Measurements from ENCODE around the gene KRT13.

KRT13 gene

GRCh38 chr17:41539979-41540701 is 34.7 kb upstream of the KRT13 start:
- H3K27me3 ChIP-seq (ENCODE audit: low read length) = no peaks in the 10 kb centered on the region
- no peak for TF ChIP-seq CTCF (IDR thresholded peaks at IDR 0.05; ENCODE audit: insufficient read depth, low read length, poor library complexity, severe bottlenecking)
- no peak for TF ChIP-seq EZH2phosphoT487 (conservative IDR thresholded peaks at IDR 0.05; ENCODE audit: low read length)
- no peak overlapping the region for H2AFZ ChIP-seq (ENCODE audit: low read depth, low read length, severe bottlenecking)
- H3K4me3 ChIP-seq (ENCODE audit: insufficient read depth, low read length, poor library complexity, severe bottlenecking) = no peak overlapping the region
- no peaks in the 10 kb centered on the region for H3K36me3 ChIP-seq (ENCODE audit: low read length)
- H3K9me2 ChIP-seq (replicated peaks; ENCODE audit: insufficient read depth, low read length) = no peaks in the 10 kb centered on the region
- H3F3A ChIP-seq (ENCODE audit: insufficient read depth) = no peaks in the 10 kb centered on the region
- H3K27ac ChIP-seq (ENCODE audit: low read depth, low read length) = no peak overlapping the region
- H3K4me2 ChIP-seq (ENCODE audit: low read depth, low read length, poor library complexity, severe bottlenecking) = no peak overlapping the region
- H4K20me1 ChIP-seq (ENCODE audit: low read depth, low read length) = no peaks in the 10 kb centered on the region
- no peaks in the 10 kb centered on the region for H3K9me3 ChIP-seq (ENCODE audit: insufficient read depth, low read length)
- H3K9ac ChIP-seq (ENCODE audit: low read length) = no peak overlapping the region
- H3K79me2 ChIP-seq (ENCODE audit: insufficient read depth, low read length) = no peaks in the 10 kb centered on the region

GRCh38 chr17:41539071-41539492 is 33.7 kb upstream of the KRT13 start:
- Histone ChIP-seq H3K9ac (ENCODE audit: low read length) (no peak overlapping the region), H4K20me1 (ENCODE audit: low read depth, low read length) (no peaks in the 10 kb centered on the region), H3K36me3 (ENCODE audit: low read length) (no peaks in the 10 kb centered on the region), H3K27me3 (ENCODE audit: low read length) (no peaks in the 10 kb centered on the region), H3F3A (ENCODE audit: insufficient read depth) (no peaks in the 10 kb centered on the region), H3K27ac (ENCODE audit: low read depth, low read length) (no peak overlapping the region), H3K79me2 (ENCODE audit: insufficient read depth, low read length) (no peaks in the 10 kb centered on the region), H3K4me2 (ENCODE audit: low read depth, low read length, poor library complexity, severe bottlenecking) (no peak overlapping the region), H3K9me2 (replicated peaks; ENCODE audit: insufficient read depth, low read length) (no peaks in the 10 kb centered on the region), H3K9me3 (ENCODE audit: insufficient read depth, low read length) (no peaks in the 10 kb centered on the region), H2AFZ (ENCODE audit: low read depth, low read length, severe bottlenecking) (no peak overlapping the region), H3K4me3 (ENCODE audit: insufficient read depth, low read length, poor library complexity, severe bottlenecking) (no peak overlapping the region)
- TF ChIP-seq EZH2phosphoT487 (conservative IDR thresholded peaks at IDR 0.05; ENCODE audit: low read length) = no peak
- TF ChIP-seq CTCF (IDR thresholded peaks at IDR 0.05; ENCODE audit: insufficient read depth, low read length, poor library complexity, severe bottlenecking) = no peak

GRCh38 chr17:41538565-41538991 is 33.2 kb upstream of the KRT13 start:
- H3K36me3 ChIP-seq (ENCODE audit: low read length) = no peaks in the 10 kb centered on the region
- no peak overlapping the region for H3K27ac ChIP-seq (ENCODE audit: low read depth, low read length)
- H3K9me3 ChIP-seq (ENCODE audit: insufficient read depth, low read length) = no peaks in the 10 kb centered on the region
- no peak overlapping the region for H2AFZ ChIP-seq (ENCODE audit: low read depth, low read length, severe bottlenecking)
- no peaks in the 10 kb centered on the region for H3K79me2 ChIP-seq (ENCODE audit: insufficient read depth, low read length)
- TF ChIP-seq EZH2phosphoT487 (conservative IDR thresholded peaks at IDR 0.05; ENCODE audit: low read length) = no peak
- no peak for TF ChIP-seq CTCF (IDR thresholded peaks at IDR 0.05; ENCODE audit: insufficient read depth, low read length, poor library complexity, severe bottlenecking)
- no peak overlapping the region for H3K4me3 ChIP-seq (ENCODE audit: insufficient read depth, low read length, poor library complexity, severe bottlenecking)
- H3K4me2 ChIP-seq (ENCODE audit: low read depth, low read length, poor library complexity, severe bottlenecking) = no peak overlapping the region
- H3F3A ChIP-seq (ENCODE audit: insufficient read depth) = no peaks in the 10 kb centered on the region
- no peaks in the 10 kb centered on the region for H3K9me2 ChIP-seq (replicated peaks; ENCODE audit: insufficient read depth, low read length)
- no peak overlapping the region for H3K9ac ChIP-seq (ENCODE audit: low read length)
- no peaks in the 10 kb centered on the region for H3K27me3 ChIP-seq (ENCODE audit: low read length)
- no peaks in the 10 kb centered on the region for H4K20me1 ChIP-seq (ENCODE audit: low read depth, low read length)
